GM19467 (cell line): ENCODE measurements around the gene BABAM2.

Experiments used
- ATAC-seq: cut with Tn5 transposase; IDR thresholded peaks from one replicate; pipeline ENCODE4 v1.9.1; 2021; ENCODE audit warnings: mild to moderate bottlenecking, moderate library complexity; ENCODE audit not compliant: unreplicated experiment

The BABAM2 gene

GRCh38 chr2:28152585-28153280 lies 262.2 kb downstream of the BABAM2 start:
- no peak for ATAC-seq

- no peak for ATAC-seq
These were observed 263.3 kb downstream of the BABAM2 start for GRCh38 chr2:28153851-28154250.

GRCh38 chr2:28155086-28155485 lies 264.6 kb downstream of the BABAM2 start:
- ATAC-seq, result no peak

- ATAC-seq, result no peak
These were observed 265.1 kb downstream of the BABAM2 start for GRCh38 chr2:28155627-28156026.

GRCh38 chr2:28158791-28159190 lies 268.3 kb downstream of the BABAM2 start:
- ATAC-seq, result no peak

GRCh38 chr2:28160986-28161425 lies 270.5 kb downstream of the BABAM2 start:
- no peak for ATAC-seq

GRCh38 chr2:28161466-28161865 lies 270.9 kb downstream of the BABAM2 start:
- no peak for ATAC-seq

GRCh38 chr2:28162564-28162963 lies 272.0 kb downstream of the BABAM2 start:
- ATAC-seq, result no peak

- no peak for ATAC-seq
These were observed 272.5 kb downstream of the BABAM2 start for GRCh38 chr2:28163028-28163427.

- ATAC-seq, result no peak
These were observed 273.2 kb downstream of the BABAM2 start for GRCh38 chr2:28163627-28164279.

GRCh38 chr2:28164280-28164801 lies 273.8 kb downstream of the BABAM2 start:
- no peak for ATAC-seq

- no peak for ATAC-seq
These were observed 274.6 kb downstream of the BABAM2 start for GRCh38 chr2:28165087-28165635.

GRCh38 chr2:28166956-28167355 lies 276.4 kb downstream of the BABAM2 start:
- ATAC-seq, result no peak

GRCh38 chr2:28168376-28168775 lies 277.8 kb downstream of the BABAM2 start:
- ATAC-seq, result no peak

- no peak for ATAC-seq
These were observed 279.0 kb downstream of the BABAM2 start for GRCh38 chr2:28169492-28169891.

- no peak for ATAC-seq
These were observed 281.8 kb downstream of the BABAM2 start for GRCh38 chr2:28172114-28172898.

- ATAC-seq, result no peak
These were observed 282.8 kb downstream of the BABAM2 start for GRCh38 chr2:28173377-28173776.

- ATAC-seq, result no peak
These were observed 283.7 kb downstream of the BABAM2 start for GRCh38 chr2:28174211-28174610.

- no peak for ATAC-seq
These were observed 284.5 kb downstream of the BABAM2 start for GRCh38 chr2:28175028-28175427.

GRCh38 chr2:28178946-28179345 lies 288.4 kb downstream of the BABAM2 start:
- ATAC-seq, result no peak

- ATAC-seq, result no peak
These were observed 291.3 kb downstream of the BABAM2 start for GRCh38 chr2:28181801-28182200.
